Smooth muscle cell (in vitro differentiated cells): ENCODE measurements around the gene MAP1LC3B. TPM values are rescaled to one million over a fixed set of nuclear protein-coding genes. Genes with fewer than 3 reads are reported as not detected.

ENCODE experiments used
- DNase-seq: peaks from one replicate; lab custom pipeline; 2025; ENCODE audit not compliant: unreplicated experiment; lab: John Stamatoyannopoulos, UW
- H2AFZ ChIP-seq: fragments of 200-600 bp; sonication (generic); 2 replicates; pipeline ENCODE4 v1.6.0; 2016; ENCODE audit warnings: antibody characterized with exemption, low read depth, mild to moderate bottlenecking
- H3F3A ChIP-seq: fragments of 200-600 bp; sonication (generic); 2 replicates; pipeline ENCODE4 v1.6.0; 2017; ENCODE audit warnings: antibody characterized with exemption, low read depth
- H3K27ac ChIP-seq: fragments of 200-600 bp; sonication (generic); 2 replicates; pipeline ENCODE4 v1.5.1; 2016; ENCODE audit warnings: low read depth, mild to moderate bottlenecking
- H3K27me3 ChIP-seq: fragments of 200-600 bp; sonication (generic); 2 replicates; pipeline ENCODE4 v1.6.1; 2016; ENCODE audit warnings: low read depth, mild to moderate bottlenecking
- H3K36me3 ChIP-seq: fragments of 200-600 bp; sonication (generic); 2 replicates; pipeline ENCODE4 v1.5.1; 2016; ENCODE audit warnings: low read depth
- H3K4me1 ChIP-seq: fragments of 200-600 bp; sonication (generic); 2 replicates; pipeline ENCODE4 v1.5.1; 2016; ENCODE audit warnings: low read depth
- H3K4me2 ChIP-seq: fragments of 200-600 bp; sonication (generic); 2 replicates; pipeline ENCODE4 v1.6.0; 2016; ENCODE audit warnings: mild to moderate bottlenecking
- H3K4me3 ChIP-seq: fragments of 200-600 bp; sonication (generic); 2 replicates; pipeline ENCODE4 v1.5.1; 2016; ENCODE audit warnings: mild to moderate bottlenecking
- H3K79me2 ChIP-seq: fragments of 200-600 bp; sonication (generic); 2 replicates; pipeline ENCODE4 v1.6.0; 2016; ENCODE audit warnings: low read depth, mild to moderate bottlenecking
- H3K9ac ChIP-seq: fragments of 200-600 bp; sonication (generic); 2 replicates; pipeline ENCODE4 v1.6.0; 2016; ENCODE audit warnings: low read depth
- H3K9me3 ChIP-seq: fragments of 200-600 bp; sonication (generic); replicated peaks from 2 replicates; pipeline ENCODE4 v1.5.1; 2016; ENCODE audit warnings: low read depth
- H4K20me1 ChIP-seq: fragments of 200-600 bp; sonication (generic); 2 replicates; pipeline ENCODE4 v1.6.0; 2016; ENCODE audit warnings: low read depth
- CTCF ChIP-seq: fragments of 200-600 bp; sonication (generic); IDR thresholded peaks from 2 replicates; pipeline ENCODE4 v1.5.1; 2017; ENCODE audit warnings: borderline replicate concordance, mild to moderate bottlenecking, antibody characterized with exemption; ENCODE audit not compliant: insufficient read depth, poor library complexity, severe bottlenecking
- WGBS: methylation state at CpG from one replicate; pipeline ENCODE4 v1.1.7; 2016; ENCODE audit warnings: low lambda C conversion rate; 5-methylcytosine and 5-hydroxymethylcytosine counted together
- polyA plus RNA-seq: library from polyadenylated mRNA; unstranded; fragments of >200 nt; fragmentation: Nextera tagmentation; extraction: Ambion mirVana; gene quantifications from 2 replicates; pipeline ENCODE4 v1.2.1, GENCODE V29; 2016
- total RNA-seq: library from RNA; depleted of rRNA; stranded (reverse); fragments of >200 nt; gene quantifications from 2 replicates; pipeline ENCODE4 v1.2.3, GENCODE V29; 2014

Gene MAP1LC3B
- total and polyA plus RNA-seq, 2 experiments from 2014 or later, result 77.5 to 107 TPM

GRCh38 chr16:87348616-87349157, 43.4 kb upstream of the MAP1LC3B start:
- Histone ChIP-seq H3K9ac (no peak overlapping the region), H3K4me1 (peaks cover 8% of the 10 kb centered on the region), H3K4me3 (no peak overlapping the region), H2AFZ (no peak overlapping the region), H3K27me3 (no peaks in the 10 kb centered on the region), H3F3A (peaks cover 3% of the 10 kb centered on the region), H4K20me1 (peaks cover 88% of the 10 kb centered on the region), H3K79me2 (peaks cover 6% of the 10 kb centered on the region), H3K9me3 (no peaks in the 10 kb centered on the region), H3K27ac (no peak overlapping the region), H3K36me3 (no peaks in the 10 kb centered on the region), H3K4me2 (no peak overlapping the region)
- DNase-seq, result no peak
- 92% methylated on average over 13 of the region's 13 CpGs for WGBS
- no peak for TF ChIP-seq CTCF

GRCh38 chr16:87350031-87350430, 42.1 kb upstream of the MAP1LC3B start:
- H4K20me1 ChIP-seq, result peaks cover 93% of the 10 kb centered on the region

GRCh38 chr16:87350681-87351319, 41.3 kb upstream of the MAP1LC3B start:
- 32% methylated on average over 23 of the region's 23 CpGs for WGBS
- no peaks in the 10 kb centered on the region for H3K27me3 ChIP-seq
- DNase-seq, result peak; percentile 13
- H4K20me1 ChIP-seq, result peaks cover 94% of the 10 kb centered on the region
- H3K9me3 ChIP-seq, result no peaks in the 10 kb centered on the region
- H3K36me3 ChIP-seq, result no peaks in the 10 kb centered on the region
- no peak overlapping the region for H3K9ac ChIP-seq
- TF ChIP-seq CTCF, result no peak
- peak overlapping the region; percentile 67 for H3K4me2 ChIP-seq
- peaks cover 8% of the 10 kb centered on the region for H3K4me1 ChIP-seq
- H3K79me2 ChIP-seq, result peaks cover 6% of the 10 kb centered on the region
- peaks cover 3% of the 10 kb centered on the region for H3F3A ChIP-seq
- H3K27ac ChIP-seq, result peak overlapping the region; percentile 60
- H3K4me3 ChIP-seq, result no peak overlapping the region
- no peak overlapping the region for H2AFZ ChIP-seq

More at GRCh38 chr16:87350031-87350430, 42.1 kb upstream of the MAP1LC3B start:
- H3K79me2 ChIP-seq, result peaks cover 6% of the 10 kb centered on the region
- no peaks in the 10 kb centered on the region for H3K36me3 ChIP-seq
- no peak for DNase-seq
- H3K4me1 ChIP-seq, result peaks cover 8% of the 10 kb centered on the region
- H3K9me3 ChIP-seq, result no peaks in the 10 kb centered on the region
- no peak overlapping the region for H2AFZ ChIP-seq
- no peak overlapping the region for H3K4me3 ChIP-seq
- H3K9ac ChIP-seq, result no peak overlapping the region
- H3F3A ChIP-seq, result peaks cover 3% of the 10 kb centered on the region
- no peak overlapping the region for H3K27ac ChIP-seq
- WGBS, result 95% methylated on average over 8 of the region's 8 CpGs
- no peak overlapping the region for H3K4me2 ChIP-seq
- TF ChIP-seq CTCF, result no peak
- no peaks in the 10 kb centered on the region for H3K27me3 ChIP-seq

GRCh38 chr16:87351320-87351698, 40.8 kb upstream of the MAP1LC3B start:
- H2AFZ ChIP-seq, result no peak overlapping the region
- H3K79me2 ChIP-seq, result peaks cover 6% of the 10 kb centered on the region
- TF ChIP-seq CTCF, result no peak
- H3K9ac ChIP-seq, result no peak overlapping the region
- no peak overlapping the region for H3K4me3 ChIP-seq
- H3K27me3 ChIP-seq, result no peaks in the 10 kb centered on the region
- no peak for DNase-seq
- 42% methylated on average over 9 of the region's 9 CpGs for WGBS
- H3F3A ChIP-seq, result peaks cover 3% of the 10 kb centered on the region
- H3K27ac ChIP-seq, result peak overlapping the region; percentile 60
- no peaks in the 10 kb centered on the region for H3K36me3 ChIP-seq
- H3K4me1 ChIP-seq, result peaks cover 8% of the 10 kb centered on the region
- H3K9me3 ChIP-seq, result no peaks in the 10 kb centered on the region
- peaks cover 93% of the 10 kb centered on the region for H4K20me1 ChIP-seq
- H3K4me2 ChIP-seq, result peak overlapping the region; percentile 67
